HG03095 (cell line): Measurements from ENCODE around the gene JAK2.
"Not testable (repeated sequence)": the region's sequence is repeated elsewhere in the genome, so short reads cannot be mapped to it uniquely, and the experiment has no call there.

Experiments used
- ATAC-seq: cut with Tn5 transposase; IDR thresholded peaks from one replicate; pipeline ENCODE4 v1.9.1; 2021; ENCODE audit warnings: moderate library complexity; ENCODE audit not compliant: unreplicated experiment

JAK2 gene

DNA sequence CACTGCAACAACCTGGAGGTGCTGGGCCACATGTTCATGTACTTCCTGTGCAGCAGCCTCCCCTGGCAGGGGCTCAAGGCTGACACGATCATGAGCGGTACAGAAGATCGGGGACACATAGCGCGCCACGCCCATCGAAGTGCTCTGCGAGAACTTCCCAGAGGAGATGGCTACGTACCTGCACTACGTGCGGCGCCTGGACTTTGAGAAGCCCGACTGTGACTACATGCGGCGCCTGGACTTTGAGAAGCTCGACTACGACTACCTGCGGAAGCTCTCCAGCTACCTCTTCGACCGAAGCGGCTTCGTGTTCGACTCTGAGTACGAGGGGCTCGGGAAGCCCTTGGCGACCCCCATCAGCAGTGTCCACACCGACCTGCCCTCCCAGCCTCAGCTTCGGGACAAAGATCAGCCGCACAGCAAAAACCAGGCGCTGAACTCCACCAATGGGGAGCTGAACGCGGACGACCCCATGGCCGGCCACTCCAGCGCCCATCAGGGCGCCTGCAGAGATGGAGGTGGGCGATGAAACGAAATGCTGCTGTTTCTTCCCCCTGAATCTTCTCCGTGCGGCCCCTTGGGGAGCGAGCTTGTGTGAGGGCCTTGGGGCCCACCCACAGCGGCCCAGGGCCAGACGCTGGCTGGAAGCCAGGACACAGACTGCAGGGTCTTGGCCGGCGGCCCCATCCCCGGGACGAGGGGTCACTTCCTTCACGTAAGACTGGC, 56.5 kb downstream of the JAK2 start:
- ATAC-seq, result no peak

DNA sequence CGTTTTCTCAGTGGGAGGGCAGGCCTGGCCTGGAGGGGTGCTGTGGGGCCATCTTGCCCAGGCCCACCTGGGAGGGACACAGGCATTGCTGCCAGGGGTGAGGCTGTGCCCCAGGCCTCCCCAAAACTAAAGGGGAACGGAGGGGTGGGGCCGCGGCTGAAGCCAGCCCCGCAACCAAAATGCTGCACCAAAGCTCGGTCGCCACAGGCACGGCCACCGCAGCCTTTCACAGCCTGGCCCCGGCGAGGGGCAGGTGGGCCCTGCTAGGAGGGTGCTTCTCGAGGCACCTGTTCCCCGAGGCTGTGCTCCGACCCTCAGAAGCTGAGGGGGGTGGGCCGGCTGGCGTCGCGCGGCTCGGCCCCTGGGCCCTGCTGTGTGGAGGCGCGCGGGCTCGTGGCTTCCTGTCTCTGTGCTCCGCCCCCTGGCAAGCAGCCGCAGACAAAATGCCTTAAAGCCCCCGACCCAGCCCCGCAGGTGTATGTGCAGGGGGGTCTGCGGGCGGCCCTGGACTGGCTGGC, 57.6 kb downstream of the JAK2 start:
- ATAC-seq, result no peak

DNA sequence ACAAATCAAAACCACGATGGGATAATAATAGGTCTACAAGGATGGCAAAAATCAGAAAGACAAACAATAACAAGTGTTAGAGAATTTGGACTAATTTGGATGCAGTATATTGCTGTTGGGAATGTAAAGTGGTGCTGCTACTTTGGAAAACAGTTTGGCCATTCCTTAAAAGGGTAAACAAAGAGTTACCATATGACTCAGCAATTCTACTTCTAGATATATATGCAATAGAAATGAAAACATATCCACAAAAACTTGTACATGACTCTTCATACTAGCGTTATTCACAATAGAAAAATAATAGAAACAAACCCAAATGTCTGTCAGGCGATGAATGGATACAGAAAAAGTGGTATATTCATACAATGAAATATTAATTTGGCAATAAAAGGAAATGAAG, 58.3 kb downstream of the JAK2 start:
- no peak for ATAC-seq

DNA sequence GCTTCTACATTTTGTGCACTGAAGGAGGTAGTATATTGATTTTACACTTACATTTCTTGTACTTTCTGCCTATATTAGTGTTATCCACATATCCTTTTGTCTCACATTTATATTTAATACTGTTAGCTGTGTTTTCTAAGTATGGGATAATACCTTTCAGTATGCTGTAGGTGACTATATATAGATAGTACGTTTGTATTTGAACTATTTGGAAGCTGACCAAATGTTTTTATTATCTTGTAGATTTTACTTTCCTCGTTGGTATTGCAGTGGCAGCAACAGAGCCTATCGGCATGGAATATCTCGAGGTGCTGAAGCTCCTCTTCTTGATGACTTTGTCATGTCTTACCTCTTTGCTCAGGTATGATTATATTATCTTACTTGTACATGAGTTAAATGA, 59.1 kb downstream of the JAK2 start:
- no peak for ATAC-seq

DNA sequence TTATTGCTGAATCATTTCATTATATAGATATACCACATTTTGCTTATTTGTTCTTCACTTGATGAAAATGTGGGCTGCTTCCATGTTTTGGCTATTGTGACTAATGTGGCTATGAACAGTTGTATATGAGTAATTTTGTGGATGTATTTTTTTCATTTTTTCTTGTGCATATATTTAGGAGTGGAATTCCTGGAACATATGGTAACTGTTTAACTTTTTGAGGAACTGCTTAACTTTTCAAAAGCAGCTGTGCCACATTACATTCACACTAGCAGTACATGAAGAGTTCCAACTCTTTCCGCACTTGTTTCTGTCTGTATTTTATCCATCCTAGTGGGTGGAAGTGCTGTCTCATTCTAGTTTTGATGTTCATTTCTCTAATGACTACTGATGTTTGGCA, 67.8 kb downstream of the JAK2 start:
- ATAC-seq, result no peak

DNA sequence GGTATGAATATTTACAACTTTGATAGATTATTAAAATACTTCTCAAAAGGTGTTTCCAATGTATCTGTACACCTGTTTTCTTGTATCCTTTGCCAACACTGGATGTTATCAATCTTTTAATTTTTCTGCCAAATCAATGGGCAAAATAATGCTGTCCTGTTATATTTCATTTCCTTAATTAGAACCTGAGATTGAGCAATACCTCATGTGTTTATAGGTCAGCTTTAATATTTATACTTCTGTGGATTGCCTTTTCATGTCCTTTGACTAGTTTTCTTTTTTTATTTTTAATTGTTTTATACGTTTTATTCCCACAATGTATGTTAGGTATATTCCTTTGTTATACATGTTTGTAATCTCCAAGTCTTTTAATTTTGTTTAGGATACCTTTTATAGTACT, 77.6 kb downstream of the JAK2 start:
- no peak for ATAC-seq

DNA sequence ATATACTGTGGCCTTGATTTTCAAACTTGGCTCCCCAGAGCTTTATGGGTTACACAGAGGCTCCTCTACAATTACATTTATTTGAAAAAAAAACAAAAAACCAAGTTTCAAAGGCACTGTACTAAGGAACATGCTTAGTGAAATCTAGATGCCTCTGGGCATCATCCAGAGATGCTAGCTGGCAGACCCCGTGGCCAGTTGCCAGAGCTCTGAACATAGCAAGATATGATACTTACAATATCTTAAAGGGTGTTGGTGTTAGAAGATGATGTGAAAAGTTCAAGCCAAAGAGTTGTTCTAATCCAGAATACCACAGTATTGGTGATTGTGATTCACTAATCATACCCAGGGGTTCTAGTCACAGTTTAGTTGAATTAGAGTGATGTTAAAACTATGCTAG, 87.8 kb downstream of the JAK2 start:
- no peak for ATAC-seq

DNA sequence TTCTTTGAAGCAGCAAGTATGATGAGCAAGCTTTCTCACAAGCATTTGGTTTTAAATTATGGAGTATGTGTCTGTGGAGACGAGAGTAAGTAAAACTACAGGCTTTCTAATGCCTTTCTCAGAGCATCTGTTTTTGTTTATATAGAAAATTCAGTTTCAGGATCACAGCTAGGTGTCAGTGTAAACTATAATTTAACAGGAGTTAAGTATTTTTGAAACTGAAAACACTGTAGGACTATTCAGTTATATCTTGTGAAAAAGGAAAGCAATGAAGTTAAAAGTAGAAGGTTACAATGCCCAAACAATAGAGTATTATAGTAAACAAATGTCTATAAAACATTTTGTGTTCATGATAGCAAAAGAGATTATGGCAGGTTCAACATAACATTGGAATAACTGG, 88.6 kb downstream of the JAK2 start:
- ATAC-seq, result no peak

DNA sequence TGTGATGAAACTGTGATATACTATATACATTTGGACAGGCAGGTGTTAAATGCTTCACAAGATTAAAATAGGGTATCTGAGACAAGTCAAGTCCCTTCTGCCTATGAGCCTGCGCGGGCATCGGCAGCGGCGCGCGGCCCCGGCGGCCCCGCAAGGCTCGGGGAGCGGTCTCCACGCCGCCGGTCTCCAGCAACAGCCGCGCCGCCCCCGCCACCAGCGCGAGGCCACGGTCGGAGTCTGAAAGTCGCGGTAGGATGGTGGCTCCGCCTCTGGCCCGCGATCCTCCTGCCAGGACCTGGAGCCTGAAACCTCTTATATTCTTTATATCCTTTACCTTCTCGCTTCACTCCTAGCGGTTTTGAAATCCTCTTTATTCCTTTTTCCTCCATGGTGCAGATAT, 100.9 kb downstream of the JAK2 start:
- ATAC-seq, result no peak

DNA sequence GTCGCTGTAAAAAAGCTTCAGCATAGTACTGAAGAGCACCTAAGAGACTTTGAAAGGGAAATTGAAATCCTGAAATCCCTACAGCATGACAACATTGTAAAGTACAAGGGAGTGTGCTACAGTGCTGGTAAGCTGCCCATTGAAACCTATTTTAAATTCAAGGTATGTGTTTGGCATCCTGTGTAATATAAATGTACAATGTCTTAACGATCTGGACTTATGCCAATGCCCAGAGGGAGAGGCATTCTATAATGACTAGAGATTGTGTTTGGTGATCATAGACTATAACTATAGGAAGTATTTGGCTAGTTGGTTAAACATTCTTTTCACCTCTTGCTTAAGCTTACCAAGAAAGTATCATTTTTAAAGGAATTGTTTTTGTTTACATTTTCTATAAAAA, 104.7 kb downstream of the JAK2 start:
- no peak for ATAC-seq

DNA sequence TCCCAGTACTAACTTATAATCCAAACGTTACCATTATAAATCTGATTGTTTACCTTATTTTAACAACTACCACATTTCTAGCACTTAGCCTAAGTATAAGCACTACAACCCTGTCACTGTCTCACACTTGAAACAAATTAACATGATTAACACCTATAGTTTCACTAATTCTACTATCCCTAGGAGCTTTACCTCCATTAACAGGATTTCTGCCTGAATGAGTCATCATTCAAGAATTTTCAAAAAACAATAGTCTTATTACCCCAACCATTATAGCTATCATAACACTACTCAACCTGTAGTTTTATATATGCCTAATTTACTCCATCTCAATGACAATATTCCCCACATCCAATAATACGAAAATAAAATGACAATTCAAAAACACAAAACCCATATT, 110.7 kb downstream of the JAK2 start:
- no peak for ATAC-seq

DNA sequence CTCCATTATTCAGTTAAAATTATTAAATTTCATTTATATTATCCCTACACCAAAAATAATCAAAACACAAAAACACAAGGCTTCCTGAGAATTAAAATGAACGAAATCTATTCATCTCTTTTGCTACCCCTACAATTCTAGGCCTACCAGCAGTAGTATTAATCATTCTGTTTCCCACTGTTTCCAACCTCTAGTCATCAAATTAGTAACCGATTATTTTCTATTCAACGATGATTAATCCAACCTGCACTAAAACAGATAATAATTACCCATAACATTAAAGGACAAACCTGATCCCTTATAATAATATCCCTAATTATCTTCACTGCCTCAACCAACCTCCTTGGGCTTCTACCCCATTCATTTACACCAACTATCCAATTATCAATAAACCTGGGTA, 114.4 kb downstream of the JAK2 start:
- no peak for ATAC-seq

DNA sequence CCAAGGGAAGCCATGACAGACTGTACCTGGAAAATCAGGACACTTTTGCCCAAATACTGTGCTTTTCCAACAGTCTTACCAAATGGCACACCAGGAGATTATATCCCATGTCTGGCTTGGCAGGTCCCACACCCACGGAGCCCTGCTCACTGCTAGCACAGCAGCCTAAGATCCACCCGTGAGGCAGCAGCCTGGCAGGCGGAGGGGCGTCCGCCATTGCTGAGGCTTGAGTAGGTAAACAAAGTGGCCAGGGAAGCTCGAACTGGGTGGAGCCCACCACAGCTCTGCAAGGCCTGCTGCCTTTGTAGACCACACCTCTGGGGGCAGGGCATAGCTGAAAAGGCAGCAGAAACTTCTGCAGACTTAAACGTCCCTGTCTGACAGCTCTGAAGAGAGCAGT, 116.1 kb downstream of the JAK2 start:
- not testable (repeated sequence) for ATAC-seq

DNA sequence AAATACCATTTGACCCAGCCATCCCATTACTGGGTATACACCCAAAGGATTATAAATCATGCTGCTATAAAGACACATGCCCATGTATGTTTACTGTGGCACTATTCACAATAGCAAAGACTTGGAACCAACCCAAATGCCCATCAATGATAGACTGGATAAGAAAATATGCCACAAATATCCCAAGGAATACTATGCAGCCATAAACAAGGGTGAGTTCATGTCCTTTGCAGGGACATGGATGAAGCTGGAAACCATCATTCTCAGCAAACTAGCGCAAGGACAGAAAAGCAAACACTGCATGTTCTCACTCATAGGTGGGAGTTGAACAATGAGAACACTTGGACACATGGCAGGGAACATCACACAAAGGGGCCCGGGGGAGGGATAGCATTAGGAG, 121.4 kb downstream of the JAK2 start:
- ATAC-seq, result not testable (repeated sequence)

DNA sequence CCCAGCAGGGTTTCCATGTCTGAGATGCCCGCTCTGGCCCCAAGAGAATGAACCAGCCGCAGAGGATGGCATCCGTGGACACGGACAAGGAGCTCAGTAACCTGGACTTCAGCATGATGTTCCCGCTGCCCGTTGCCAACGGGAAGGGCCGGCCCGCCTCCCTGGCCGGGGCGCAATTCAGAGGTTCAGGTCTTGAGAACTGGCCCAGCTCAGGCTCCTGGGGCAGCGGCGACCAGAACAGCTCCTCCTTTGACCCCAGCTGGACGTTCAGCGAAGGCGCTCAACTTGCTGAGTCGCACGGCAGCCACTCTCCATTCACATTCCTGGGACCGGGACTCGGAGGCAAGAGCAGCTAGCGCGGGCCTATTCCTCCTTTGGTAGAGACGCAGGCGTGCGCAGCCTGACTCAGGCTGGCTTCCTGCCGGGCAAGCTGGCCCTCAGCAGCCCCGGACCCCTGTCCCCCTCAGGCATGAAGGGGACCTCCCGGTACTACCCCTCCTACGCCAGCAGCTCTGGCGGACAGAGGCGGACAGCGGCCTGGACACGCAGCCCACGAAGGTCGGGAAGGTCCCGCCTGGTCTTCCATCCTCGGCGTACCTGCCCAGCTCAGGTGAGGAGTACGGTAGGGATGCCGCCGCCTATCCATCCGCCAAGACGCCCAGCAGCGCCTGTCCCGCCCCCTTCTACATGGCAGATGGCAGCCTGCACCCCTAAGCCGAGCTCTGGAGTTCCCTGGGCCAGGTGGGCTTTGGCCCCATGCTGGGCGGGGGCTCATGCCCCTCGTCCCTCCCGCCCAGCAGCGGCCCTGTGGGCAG, 126.0 kb downstream of the JAK2 start:
- ATAC-seq, result no peak

DNA sequence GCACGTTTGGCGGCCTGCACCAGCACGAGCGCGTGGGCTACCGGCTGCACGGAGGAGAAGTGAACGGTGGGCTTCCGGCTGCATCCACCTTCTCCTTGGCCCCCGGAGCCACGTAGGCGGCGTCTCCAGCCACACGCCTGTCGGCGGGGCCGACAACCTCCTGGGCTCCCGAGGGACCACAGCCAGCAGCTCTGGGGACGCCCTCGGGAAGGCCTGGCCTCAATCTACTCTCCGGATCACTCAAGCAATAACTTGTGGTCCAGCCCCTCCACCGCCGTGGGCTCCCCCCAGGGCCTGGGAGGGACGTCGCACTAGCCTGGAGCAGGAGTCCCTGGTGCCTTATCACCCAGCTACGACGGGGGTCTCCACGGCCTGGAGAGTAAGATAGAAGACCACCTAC, 126.6 kb downstream of the JAK2 start:
- no peak for ATAC-seq

DNA sequence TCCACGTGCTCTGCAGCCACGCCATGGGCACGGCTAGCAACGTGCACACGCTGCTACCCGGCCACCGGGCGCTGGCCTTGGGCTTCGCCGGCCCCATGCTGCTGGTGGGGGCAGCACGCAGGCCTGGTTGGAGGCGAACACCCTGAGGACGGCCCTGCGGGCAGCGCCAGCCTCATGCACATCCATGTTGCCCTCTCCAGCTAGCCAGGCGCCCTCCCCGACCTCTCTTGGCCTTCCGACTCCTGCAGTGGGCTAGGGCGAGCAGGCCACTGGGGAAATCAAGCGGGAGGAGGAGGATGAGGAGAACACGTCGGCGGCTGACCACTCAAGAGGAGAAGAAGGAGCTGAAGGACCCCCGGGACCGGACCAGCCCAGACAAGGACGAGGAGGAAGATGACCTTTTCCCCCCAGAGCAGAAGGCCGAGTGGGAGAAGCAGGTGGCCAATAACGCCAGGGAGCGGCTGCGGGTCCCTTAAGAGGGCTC, 127.1 kb downstream of the JAK2 start:
- no peak for ATAC-seq

DNA sequence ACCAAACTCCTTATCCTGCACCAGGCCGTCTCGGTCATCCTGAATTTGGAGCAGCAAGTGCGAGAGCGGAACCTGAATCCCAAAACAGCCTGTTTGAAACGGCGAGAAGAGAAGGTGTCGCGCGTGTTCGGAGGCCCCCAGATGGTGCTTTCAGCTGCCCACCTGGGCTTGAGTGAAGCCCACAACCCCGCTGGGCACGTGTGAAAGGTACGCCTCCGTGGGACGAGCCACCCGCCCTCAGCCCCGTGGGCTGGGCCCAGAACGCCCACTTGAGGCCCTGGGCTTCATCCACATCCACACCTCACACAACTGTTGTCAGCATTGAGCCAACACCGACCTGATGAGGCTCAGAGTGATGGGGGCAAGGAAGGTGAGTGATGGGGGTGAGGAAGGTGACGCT, 127.6 kb downstream of the JAK2 start:
- no peak for ATAC-seq

DNA sequence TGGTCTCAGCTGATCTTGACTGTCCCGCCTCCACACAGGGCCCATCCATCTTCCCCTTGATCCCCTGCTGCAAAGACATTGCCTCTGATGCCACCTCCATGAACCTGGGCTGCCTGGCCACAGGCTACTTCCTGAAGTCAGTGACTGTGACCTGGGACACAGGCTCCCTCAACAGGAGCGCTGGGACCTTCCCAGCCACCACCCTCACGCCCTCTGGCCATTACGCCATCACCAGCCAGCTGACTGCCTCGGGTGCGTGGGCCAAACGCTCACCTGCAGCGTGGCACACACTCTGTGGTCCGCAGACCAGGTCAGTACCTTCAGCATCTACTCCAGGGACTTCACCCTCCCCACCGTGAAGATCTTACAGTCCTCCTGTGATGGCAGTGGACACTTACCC, 128.5 kb downstream of the JAK2 start:
- no peak for ATAC-seq

DNA sequence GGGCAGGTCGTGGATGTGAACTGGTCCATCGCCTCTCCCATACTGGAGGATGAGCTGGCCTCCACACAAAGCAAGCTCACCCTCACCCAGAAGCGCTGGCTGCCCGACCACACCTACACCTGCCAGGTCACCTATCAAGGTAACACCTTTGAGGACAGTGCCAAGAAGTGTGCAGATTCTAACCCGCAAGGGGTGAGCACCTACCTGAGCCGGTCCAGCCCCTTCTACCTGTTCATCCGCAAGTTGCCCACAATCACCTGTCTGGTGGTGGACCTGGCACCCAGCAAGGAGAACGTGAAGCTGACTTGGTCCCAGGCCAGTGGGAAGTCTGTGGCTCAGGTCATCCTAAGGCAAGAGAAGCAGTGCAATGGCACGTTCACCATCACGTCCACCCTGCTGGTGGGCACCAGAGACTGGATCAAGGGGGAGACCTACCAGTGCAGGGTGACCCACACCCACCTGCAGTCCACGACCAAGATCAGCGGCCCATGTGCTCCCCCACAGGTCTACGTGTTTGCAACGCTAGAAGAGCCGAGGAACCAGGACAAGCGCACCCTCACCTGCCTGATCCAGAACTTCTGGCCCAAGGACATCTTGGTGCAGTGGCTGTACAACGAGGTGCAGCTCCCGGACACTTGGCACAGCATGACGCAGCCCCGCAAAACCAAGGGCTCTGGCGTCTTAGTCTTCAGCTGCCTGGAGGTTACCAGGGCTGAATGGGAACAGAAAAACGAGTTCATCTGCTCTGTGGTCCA, 129.1 kb downstream of the JAK2 start:
- no peak for ATAC-seq

DNA sequence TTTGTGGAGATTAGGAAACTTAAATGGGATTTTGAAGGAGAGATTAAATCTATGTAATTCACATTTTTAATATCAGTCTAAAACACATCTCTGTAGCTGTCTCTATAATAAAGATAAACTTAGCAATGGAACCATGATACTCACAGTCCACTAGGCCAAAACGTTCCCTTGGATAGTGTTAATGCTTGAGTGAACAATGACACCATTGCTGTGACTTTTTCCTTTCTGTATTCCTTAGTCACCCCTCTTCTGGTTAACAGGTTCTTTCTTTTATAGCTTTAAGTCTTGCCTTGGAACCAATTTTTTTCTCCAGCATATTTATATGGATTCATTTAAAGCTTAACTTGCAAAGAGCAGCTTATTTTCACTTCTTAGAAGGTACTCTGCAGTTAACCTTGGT, 137.0 kb downstream of the JAK2 start:
- no peak for ATAC-seq

DNA sequence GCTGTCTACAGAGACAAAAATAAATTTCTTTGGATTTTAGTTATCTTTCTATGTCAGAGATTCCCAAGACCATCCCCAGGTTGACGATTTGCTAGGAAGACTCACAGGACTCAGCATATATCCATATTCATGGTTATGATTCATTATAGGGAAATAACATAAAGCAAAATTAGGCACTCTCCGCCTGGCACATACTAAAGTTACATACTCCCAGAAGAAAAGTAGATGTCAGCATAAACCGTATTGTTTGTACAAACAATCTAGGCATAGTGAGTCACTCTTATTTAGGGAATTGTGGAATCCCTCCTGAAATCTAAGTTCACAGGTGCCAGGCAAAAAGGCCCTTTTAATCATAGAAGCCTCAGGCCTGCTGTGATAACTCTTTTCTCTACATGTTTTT, 137.4 kb downstream of the JAK2 start:
- no peak for ATAC-seq
